Mucosa of descending colon (tissue), 3 donors: Measurements from ENCODE around the gene TCHP. TPM values are rescaled to one million over a fixed set of nuclear protein-coding genes. Genes with fewer than 3 reads are reported as not detected.
A peak's percentile ranks its signal among the peaks of the same experiment; 100 is the strongest.

Experiments used
- ATAC-seq: fragments of 200-7000 bp; cut with Tn5 transposase; one replicate; pipeline ENCODE4 v1.9.1; 2020; ENCODE audit warnings: mild to moderate bottlenecking, moderate library complexity
- DNase-seq, 3 donors: peaks; one replicate each; pipeline ENCODE4 v3.0.0-alpha.2; 2020
- H3K36me3 ChIP-seq: fragments of 200-600 bp; one replicate; pipeline ENCODE4 v1.8.0; 2021; ENCODE audit warnings: low read depth, mild to moderate bottlenecking
- H3K4me1 ChIP-seq: fragments of 200-600 bp; one replicate; pipeline ENCODE4 v1.8.0; 2021; ENCODE audit warnings: low read depth, mild to moderate bottlenecking
- H3K4me3 ChIP-seq: fragments of 200-600 bp; one replicate; pipeline ENCODE4 v1.8.0; 2021; ENCODE audit warnings: mild to moderate bottlenecking
- H3K9me3 ChIP-seq: fragments of 200-600 bp; one replicate; pipeline ENCODE4 v1.8.0; 2021; ENCODE audit warnings: mild to moderate bottlenecking
- CTCF ChIP-seq: fragments of 200-600 bp; IDR thresholded peaks from one replicate; pipeline ENCODE4 v1.8.0; 2022; ENCODE audit warnings: antibody characterized with exemption, mild to moderate bottlenecking
- intact Hi-C, 2 donors: fragments of 100-400 bp; cut with DNase I in 1 of 2; cut with micrococcal nuclease in 1 of 2; formaldehyde crosslinking; loops; one replicate each; pipeline versions ENCODE4 v1.11.0 to v1.11.1; 2022; cut with DNase I, micrococcal nuclease
- total RNA-seq, 3 donors: library from RNA; stranded (reverse); fragmentation: NEBNext Ultra II Directional in 2 of 3; extraction: Animal tissue kit (Norgen Biotek cat#: 25700) in 2 of 3; gene quantifications; one replicate each; pipeline versions ENCODE4 v1.2.1 to v1.2.4, GENCODE V29; 2021 to 2023
- donor health status: DM: no; HTN: no; CAD: no; lungs with moderate emphysema.
- donor health status: DM: no; HTN: no; CAD: no.
- donor health status: DM: no; HTN: yes; CAD: no.

Gene TCHP
- total RNA-seq, 3 donors from 2014 or later = 24.7 to 27.8 (median 24.9) TPM

- TF ChIP-seq CTCF = no peak
- intact Hi-C loops = no loop called here
- ATAC-seq = peak; percentile 42
Observed at GRCh38 chr12:109952160-109952858, 52.2 kb downstream of the TCHP start.

GRCh38 chr12:109952873-109953272 lies 52.8 kb downstream of the TCHP start:
- Histone ChIP-seq H3K4me1 (peaks cover 14% of the 10 kb centered on the region), H3K36me3 (peaks cover 3% of the 10 kb centered on the region), H3K9me3 (no peaks in the 10 kb centered on the region), H3K4me3 (no peak overlapping the region)
- DNase-seq = no peak
- intact Hi-C loops = no loop called here
- no peak for TF ChIP-seq CTCF
- ATAC-seq = no peak

More at GRCh38 chr12:109952160-109952858, 52.2 kb downstream of the TCHP start:
- Histone ChIP-seq H3K4me1 (peaks cover 15% of the 10 kb centered on the region), H3K9me3 (no peaks in the 10 kb centered on the region), H3K36me3 (peaks cover 3% of the 10 kb centered on the region), H3K4me3 (no peak overlapping the region)
- DNase-seq = no peak

- ATAC-seq (peak; percentile 10), DNase-seq (no peak)
- no peak for TF ChIP-seq CTCF
- H3K36me3 ChIP-seq = peaks cover 3% of the 10 kb centered on the region
- no peaks in the 10 kb centered on the region for H3K9me3 ChIP-seq
- H3K4me1 ChIP-seq = peaks cover 11% of the 10 kb centered on the region
- no peak overlapping the region for H3K4me3 ChIP-seq
- intact Hi-C loops = no loop called here
Observed at GRCh38 chr12:109953656-109954055, 53.6 kb downstream of the TCHP start.

- no peak for DNase-seq
- no peaks in the 10 kb centered on the region for H3K36me3 ChIP-seq
- H3K4me3 ChIP-seq = no peak overlapping the region
- H3K4me1 ChIP-seq = peaks cover 4% of the 10 kb centered on the region
- intact Hi-C loops = no loop called here
- H3K9me3 ChIP-seq = no peaks in the 10 kb centered on the region
- peak; percentile 45 for ATAC-seq
- no peak for TF ChIP-seq CTCF
Observed at GRCh38 chr12:109958374-109958773, 58.3 kb downstream of the TCHP start.

GRCh38 chr12:109959411-109960093 lies 59.5 kb downstream of the TCHP start:
- peak; percentile 59 for ATAC-seq
- peaks cover 4% of the 10 kb centered on the region for H3K4me1 ChIP-seq
- H3K9me3 ChIP-seq = no peaks in the 10 kb centered on the region
- intact Hi-C loops = no loop called here
- no peak for TF ChIP-seq CTCF
- peak in 1 of 3 donors; percentile 35 for DNase-seq
- H3K36me3 ChIP-seq = no peaks in the 10 kb centered on the region
- no peak overlapping the region for H3K4me3 ChIP-seq
